Gastroesophageal sphincter (tissue), 3 donors: ENCODE data around the gene INA.

Source experiments
- POLR2A ChIP-seq, 2 donors: fragments of 450-650 bp; IDR thresholded peaks; one replicate each; pipeline ENCODE4 v1.6.1; 2017; ENCODE audit warnings: antibody characterized with exemption in 2 of 2, mild to moderate bottlenecking in 2 of 2, moderate library complexity in 1 of 2
- POLR2AphosphoS5 ChIP-seq: sonication (generic); formaldehyde crosslinking; IDR thresholded peaks from one replicate; pipeline ENCODE4 v1.6.1; 2017; ENCODE audit warnings: antibody characterized with exemption
- TF ChIP-seq, protein P1 (sequence below), 4 experiments: fragments of 200-600 bp in 2 of 4; fragments of 450-650 bp in 2 of 4; sonication (generic) in 1 of 4; IDR thresholded peaks; one replicate each; pipeline ENCODE4 v1.5.1; 2017 to 2019; ENCODE audit warnings: antibody characterized with exemption in 4 of 4, mild to moderate bottlenecking in 2 of 4, moderate library complexity in 2 of 4

GRCh38 chr10:103291588-103291987 is 14.7 kb downstream of the INA start:
- TF ChIP-seq POLR2AphosphoS5 (no peak), POLR2A (IDR thresholded peaks at IDR 0.05) (no peak)
- TF ChIP-seq, protein P1, sequence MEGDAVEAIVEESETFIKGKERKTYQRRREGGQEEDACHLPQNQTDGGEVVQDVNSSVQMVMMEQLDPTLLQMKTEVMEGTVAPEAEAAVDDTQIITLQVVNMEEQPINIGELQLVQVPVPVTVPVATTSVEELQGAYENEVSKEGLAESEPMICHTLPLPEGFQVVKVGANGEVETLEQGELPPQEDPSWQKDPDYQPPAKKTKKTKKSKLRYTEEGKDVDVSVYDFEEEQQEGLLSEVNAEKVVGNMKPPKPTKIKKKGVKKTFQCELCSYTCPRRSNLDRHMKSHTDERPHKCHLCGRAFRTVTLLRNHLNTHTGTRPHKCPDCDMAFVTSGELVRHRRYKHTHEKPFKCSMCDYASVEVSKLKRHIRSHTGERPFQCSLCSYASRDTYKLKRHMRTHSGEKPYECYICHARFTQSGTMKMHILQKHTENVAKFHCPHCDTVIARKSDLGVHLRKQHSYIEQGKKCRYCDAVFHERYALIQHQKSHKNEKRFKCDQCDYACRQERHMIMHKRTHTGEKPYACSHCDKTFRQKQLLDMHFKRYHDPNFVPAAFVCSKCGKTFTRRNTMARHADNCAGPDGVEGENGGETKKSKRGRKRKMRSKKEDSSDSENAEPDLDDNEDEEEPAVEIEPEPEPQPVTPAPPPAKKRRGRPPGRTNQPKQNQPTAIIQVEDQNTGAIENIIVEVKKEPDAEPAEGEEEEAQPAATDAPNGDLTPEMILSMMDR (IDR thresholded peaks at IDR 0.05) = no peak
